Keratinocyte (primary cell): ENCODE data around the gene STXBP1. TPM values are rescaled to one million over a fixed set of nuclear protein-coding genes. Genes with fewer than 3 reads are reported as not detected.

Experiments
- DNase-seq: peaks from one replicate; pipeline ENCODE4 v3.0.0-alpha.2; 2011; ENCODE audit warnings: low read depth, missing footprints, low spot score
- FAIRE-seq: peaks from 2 replicates; lab custom pipeline; 2011; peaks lifted over from hg19 to GRCh38; lab: Jason Lieb, UNC
- H2AFZ ChIP-seq: 2 replicates; pipeline ENCODE4 v1.6.0; 2012; ENCODE audit warnings: low read length, control low read depth, inconsistent platforms; ENCODE audit not compliant: control insufficient read depth
- H3K27ac ChIP-seq: 2 replicates; pipeline ENCODE4 v1.5.1; 2011; ENCODE audit warnings: low read length; ENCODE audit not compliant: control insufficient read depth, insufficient read depth
- H3K27me3 ChIP-seq: 3 replicates; pipeline ENCODE4 v1.6.0; 2011; ENCODE audit warnings: low read length; ENCODE audit not compliant: control insufficient read depth, insufficient read depth; ENCODE audit errors: extremely low read depth
- H3K36me3 ChIP-seq, 2 experiments: 2 replicates in 1 of 2; 3 replicates in 1 of 2; pipeline ENCODE4 v1.5.1; 2011; ENCODE audit warnings: low read length in 2 of 2, mild to moderate bottlenecking in 1 of 2; ENCODE audit not compliant: control insufficient read depth in 2 of 2, insufficient read depth in 2 of 2; ENCODE audit errors: extremely low read depth in 1 of 2
- H3K4me1 ChIP-seq: 3 replicates; pipeline ENCODE4 v1.5.1; 2011; ENCODE audit warnings: low read length; ENCODE audit not compliant: control insufficient read depth, insufficient read depth; ENCODE audit errors: extremely low read depth
- H3K4me2 ChIP-seq: 3 replicates; pipeline ENCODE4 v1.6.0; 2011; ENCODE audit warnings: low read depth, low read length; ENCODE audit not compliant: control insufficient read depth, insufficient read depth; ENCODE audit errors: extremely low read depth
- H3K4me3 ChIP-seq, 3 experiments: fragments of 200-600 bp in 1 of 3; sonication (generic) in 1 of 3; 2 replicates in 2 of 3; 3 replicates in 1 of 3; pipeline ENCODE4 v1.5.1; 2011 to 2016; ENCODE audit warnings: low read length in 3 of 3, mild to moderate bottlenecking in 3 of 3, control low read depth in 2 of 3, inconsistent platforms in 1 of 3, low read depth in 1 of 3, mixed read lengths in 1 of 3, mixed run types in 1 of 3, moderate library complexity in 1 of 3; ENCODE audit not compliant: control insufficient read depth in 2 of 3, insufficient read depth in 2 of 3; ENCODE audit errors: extremely low read depth in 1 of 3
- H3K79me2 ChIP-seq: 2 replicates; pipeline ENCODE4 v1.6.0; 2012; ENCODE audit warnings: low read length; ENCODE audit not compliant: control insufficient read depth, insufficient read depth
- H3K9ac ChIP-seq: 3 replicates; pipeline ENCODE4 v1.6.0; 2011; ENCODE audit warnings: low read length; ENCODE audit not compliant: control insufficient read depth, insufficient read depth; ENCODE audit errors: extremely low read depth
- H3K9me1 ChIP-seq: 3 replicates; pipeline ENCODE4 v1.6.0; 2011; ENCODE audit warnings: low read length; ENCODE audit not compliant: control insufficient read depth, insufficient read depth; ENCODE audit errors: extremely low read depth
- H3K9me3 ChIP-seq: 2 replicates; pipeline ENCODE4 v1.5.1; 2012; ENCODE audit warnings: low read depth, low read length; ENCODE audit not compliant: control insufficient read depth
- H4K20me1 ChIP-seq: 3 replicates; pipeline ENCODE4 v1.6.0; 2011; ENCODE audit warnings: low read length; ENCODE audit not compliant: control insufficient read depth, insufficient read depth; ENCODE audit errors: extremely low read depth
- EZH2 ChIP-seq: IDR thresholded peaks from one replicate; pipeline ENCODE4 v1.6.1; 2012; ENCODE audit warnings: inconsistent platforms, mild to moderate bottlenecking, low read length, moderate library complexity
- dilution Hi-C: fragments of 300-500 bp; cut with MboI; formaldehyde crosslinking; loops from one replicate; pipeline ENCODE4 v1.7.0; 2020; ENCODE audit warnings: low sequenced_read_pairs; ENCODE audit not compliant: extremely low pct_ligation_motif_present
- polyA plus RNA-seq, 5 experiments: library from polyadenylated mRNA; depleted of rRNA in 3 of 5; stranded (reverse) in 3 of 5; stranded (forward) in 1 of 5; unstranded in 1 of 5; fragments of >200 nt; gene quantifications; 1 replicate in 1 of 5; 2 replicates in 3 of 5; 3 replicates in 1 of 5; pipeline versions ENCODE4 v1.2.1 to v1.2.3, GENCODE V29; 2011 to 2012; ENCODE audit warnings: missing spikeins in 2 of 5, low read depth in 1 of 5, low replicate concordance in 1 of 5
- TF ChIP-seq, protein P1 (sequence below), 3 experiments: IDR thresholded peaks in 1 of 3; conservative IDR thresholded peaks in 1 of 3; optimal IDR thresholded peaks in 1 of 3; 2 replicates in 2 of 3; 3 replicates in 1 of 3; pipeline versions ENCODE3 to v1.5.1; 2011; ENCODE audit warnings: low read length in 3 of 3, mild to moderate bottlenecking in 3 of 3, moderate library complexity in 2 of 3, control low read depth in 1 of 3, inconsistent platforms in 1 of 3; ENCODE audit not compliant: insufficient read depth in 2 of 3; ENCODE audit errors: extremely low read depth in 1 of 3

The STXBP1 gene
- polyA plus RNA-seq, 1 donor (not counting 4 experiments of a cell fraction or from before 2014, with no cell fraction given) = 17.1 TPM

DNA sequence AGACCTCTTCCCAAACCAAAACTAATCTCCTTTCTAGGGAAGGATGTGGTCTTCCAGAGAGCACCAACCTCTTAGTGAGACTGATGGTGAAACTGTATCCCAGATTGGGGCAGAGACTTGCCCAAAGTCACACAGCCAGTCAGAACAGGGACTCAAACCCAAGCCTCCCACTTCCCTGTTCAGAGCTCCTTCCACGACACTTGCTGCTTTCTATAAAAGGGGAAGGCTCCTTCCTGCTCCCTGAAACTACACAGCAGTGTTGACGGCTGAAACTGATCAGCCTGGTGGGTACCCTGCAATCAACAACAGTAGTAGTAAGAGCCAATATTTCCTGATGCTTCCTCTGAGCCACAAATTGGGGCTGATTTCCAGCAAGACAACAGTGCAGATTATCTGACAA is 121.5 kb downstream of the STXBP1 start:
- Histone ChIP-seq H3K9ac (no peak overlapping the region), H3K4me2 (no peak overlapping the region)

GRCh38 chr9:127734247-127734746 is 122.2 kb downstream of the STXBP1 start:
- DNase-seq (no peak), FAIRE-seq (peak; percentile 64)
- Histone ChIP-seq H3K36me3 (peaks cover 0 to 3% of the 10 kb centered on the region in 2 experiments), H3K9me1 (no peaks in the 10 kb centered on the region), H3K27me3 (no peaks in the 10 kb centered on the region), H3K9me3 (no peaks in the 10 kb centered on the region), H3K4me2 (peak overlapping the region; percentile 78), H4K20me1 (no peaks in the 10 kb centered on the region), H3K4me1 (peaks cover 10% of the 10 kb centered on the region), H3K4me3 (peak overlapping the region; percentile 64 to 87 (median 73)), H3K79me2 (no peaks in the 10 kb centered on the region), H2AFZ (no peak overlapping the region), H3K9ac (peak overlapping the region; percentile 78), H3K27ac (peak overlapping the region; percentile 25)
- dilution Hi-C loops = no loop called here
- TF ChIP-seq, protein P1, sequence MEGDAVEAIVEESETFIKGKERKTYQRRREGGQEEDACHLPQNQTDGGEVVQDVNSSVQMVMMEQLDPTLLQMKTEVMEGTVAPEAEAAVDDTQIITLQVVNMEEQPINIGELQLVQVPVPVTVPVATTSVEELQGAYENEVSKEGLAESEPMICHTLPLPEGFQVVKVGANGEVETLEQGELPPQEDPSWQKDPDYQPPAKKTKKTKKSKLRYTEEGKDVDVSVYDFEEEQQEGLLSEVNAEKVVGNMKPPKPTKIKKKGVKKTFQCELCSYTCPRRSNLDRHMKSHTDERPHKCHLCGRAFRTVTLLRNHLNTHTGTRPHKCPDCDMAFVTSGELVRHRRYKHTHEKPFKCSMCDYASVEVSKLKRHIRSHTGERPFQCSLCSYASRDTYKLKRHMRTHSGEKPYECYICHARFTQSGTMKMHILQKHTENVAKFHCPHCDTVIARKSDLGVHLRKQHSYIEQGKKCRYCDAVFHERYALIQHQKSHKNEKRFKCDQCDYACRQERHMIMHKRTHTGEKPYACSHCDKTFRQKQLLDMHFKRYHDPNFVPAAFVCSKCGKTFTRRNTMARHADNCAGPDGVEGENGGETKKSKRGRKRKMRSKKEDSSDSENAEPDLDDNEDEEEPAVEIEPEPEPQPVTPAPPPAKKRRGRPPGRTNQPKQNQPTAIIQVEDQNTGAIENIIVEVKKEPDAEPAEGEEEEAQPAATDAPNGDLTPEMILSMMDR (optimal IDR thresholded peaks at IDR 0.05 in 1 of 3, IDR thresholded peaks at IDR 0.05 in 1 of 3, conservative IDR thresholded peaks at IDR 0.05 in 1 of 3; ENCODE audit: extremely low read depth in 1 of 3, insufficient read depth in 2 of 3, low read length in 3 of 3) = no peak
- TF ChIP-seq EZH2 = no peak

More for the DNA sequence above, 121.5 kb downstream of the STXBP1 start:
- Histone ChIP-seq H3K4me3 (no peak overlapping the region), H3K36me3 (peaks cover 0 to 3% of the 10 kb centered on the region in 2 experiments), H3K79me2 (no peaks in the 10 kb centered on the region), H2AFZ (no peak overlapping the region), H3K9me1 (no peaks in the 10 kb centered on the region), H3K4me1 (peaks cover 10% of the 10 kb centered on the region), H3K27ac (no peak overlapping the region), H3K27me3 (no peaks in the 10 kb centered on the region), H3K9me3 (no peaks in the 10 kb centered on the region), H4K20me1 (no peaks in the 10 kb centered on the region)
- dilution Hi-C loops = no loop called here
- FAIRE-seq (no peak), DNase-seq (no peak)
- TF ChIP-seq EZH2 = no peak
- TF ChIP-seq, protein P1 (optimal IDR thresholded peaks at IDR 0.05 in 1 of 3, IDR thresholded peaks at IDR 0.05 in 1 of 3, conservative IDR thresholded peaks at IDR 0.05 in 1 of 3; ENCODE audit: extremely low read depth in 1 of 3, insufficient read depth in 2 of 3, low read length in 3 of 3) = no peak
